Left forelimb (tissue), 1 donor: ENCODE data around the gene FBXW9.
"Not testable (repeated sequence)": the region's sequence is repeated elsewhere in the genome, so short reads cannot be mapped to it uniquely, and the experiment has no call there.

ENCODE experiments used
- DNase-seq: peaks from one replicate; pipeline ENCODE4 v3.0.0-alpha.2; 2018; ENCODE audit warnings: low spot score

FBXW9 gene

GRCh38 chr19:12715102-12715501 is 18.7 kb upstream of the FBXW9 start:
- no peak for DNase-seq

GRCh38 chr19:12713304-12713703 is 16.9 kb upstream of the FBXW9 start:
- not testable (repeated sequence) for DNase-seq

- DNase-seq = not testable (repeated sequence)
These were observed 15.6 kb upstream of the FBXW9 start for GRCh38 chr19:12712077-12712476.

- no peak for DNase-seq
These were observed 14.8 kb upstream of the FBXW9 start for GRCh38 chr19:12711187-12711586.

GRCh38 chr19:12708641-12709040 is 12.2 kb upstream of the FBXW9 start:
- DNase-seq = no peak

- DNase-seq = no peak
These were observed 9.9 kb upstream of the FBXW9 start for GRCh38 chr19:12706332-12706718.

GRCh38 chr19:12705654-12706331 is 9.4 kb upstream of the FBXW9 start:
- no peak for DNase-seq

- DNase-seq = no peak
These were observed 8.7 kb upstream of the FBXW9 start for GRCh38 chr19:12705169-12705568.

- no peak for DNase-seq
These were observed 6.6 kb upstream of the FBXW9 start for GRCh38 chr19:12703046-12703445.

- DNase-seq = no peak
These were observed 5.3 kb upstream of the FBXW9 start for GRCh38 chr19:12701596-12702282.

GRCh38 chr19:12698138-12698537 is 1.7 kb upstream of the FBXW9 start:
- DNase-seq = no peak

GRCh38 chr19:12697425-12697824 is 994 bp upstream of the FBXW9 start:
- DNase-seq = not testable (repeated sequence)

GRCh38 chr19:12695997-12696365 is 450 bp downstream of the FBXW9 start:
- no peak for DNase-seq

- DNase-seq = no peak
These were observed 917 bp downstream of the FBXW9 start for GRCh38 chr19:12695514-12695913.

GRCh38 chr19:12695096-12695495 is 1.3 kb downstream of the FBXW9 start:
- no peak for DNase-seq

- no peak for DNase-seq
These were observed 1.8 kb downstream of the FBXW9 start for GRCh38 chr19:12694641-12695040.

GRCh38 chr19:12692960-12693359 is 3.5 kb downstream of the FBXW9 start:
- DNase-seq = no peak

- no peak for DNase-seq
These were observed 6.7 kb downstream of the FBXW9 start for GRCh38 chr19:12689581-12690216.

- no peak for DNase-seq
These were observed 7.4 kb downstream of the FBXW9 start for GRCh38 chr19:12689012-12689411.

- no peak for DNase-seq
These were observed 8.8 kb downstream of the FBXW9 start, which contains the start of gene GNG14 for GRCh38 chr19:12687496-12688196. Gene GNG14 (plus strand): TSS chr19:12687998. CDS start chr19:12688049, 51 bp downstream.

- DNase-seq = no peak
These were observed 10.6 kb downstream of the FBXW9 start for GRCh38 chr19:12685831-12686230.
